Measurements from ENCODE around the gene RARRES2. TPM values are rescaled to one million over a fixed set of nuclear protein-coding genes. Genes with fewer than 3 reads are reported as not detected.
A peak's percentile ranks its signal among the peaks of the same experiment; 100 is the strongest.

Gene RARRES2
- polyA plus RNA-seq, 1 experiment, result 6.7 TPM

GRCh38 chr7:150340024-150340749 is 1.2 kb downstream of the RARRES2 start:
- 0 out of 2 replicates have a peak, but pooled peaks have one; percentile 7 for TF ChIP-seq CTCF (IDR thresholded peaks at IDR 0.05; ENCODE audit: low read depth, low read length)
- H3K27me3 ChIP-seq (ENCODE audit: control insufficient read depth, insufficient read depth, low read length), result peaks cover 38% of the 10 kb centered on the region
- CTCF ChIA-PET, result no interaction called here
- DNase-seq (ENCODE audit: low read depth, low spot score), result peak; percentile 21
- H3K9me3 ChIP-seq (ENCODE audit: control insufficient read depth, insufficient read depth, low read length), result peaks cover 10% of the 10 kb centered on the region
- H3K27ac ChIP-seq (ENCODE audit: low read depth, low read length), result no peak overlapping the region
- peak overlapping the region; percentile 46 for H3K4me3 ChIP-seq (ENCODE audit: low read depth, low read length)
- POLR2A ChIA-PET, result interaction anchor here (1.1 kb wide), 1 partner anchor 65 kb away, joined by 3 read pairs; a partner anchor contains a TSS

GRCh38 chr7:150339409-150339809 is 2.0 kb downstream of the RARRES2 start:
- TF ChIP-seq CTCF (IDR thresholded peaks at IDR 0.05; ENCODE audit: low read depth, low read length), result no peak
- ChIA-PET CTCF (no interaction called here), POLR2A (interaction anchor here (1.1 kb wide), 1 partner anchor 66 kb away, joined by 3 read pairs; a partner anchor contains a TSS)
- Histone ChIP-seq H3K9me3 (ENCODE audit: control insufficient read depth, insufficient read depth, low read length) (peaks cover 6% of the 10 kb centered on the region), H3K27me3 (ENCODE audit: control insufficient read depth, insufficient read depth, low read length) (peaks cover 35% of the 10 kb centered on the region), H3K4me3 (ENCODE audit: low read depth, low read length) (no peak overlapping the region), H3K27ac (ENCODE audit: low read depth, low read length) (no peak overlapping the region)
- no peak for DNase-seq (ENCODE audit: low read depth, low spot score)

- no peak for TF ChIP-seq CTCF (IDR thresholded peaks at IDR 0.05; ENCODE audit: low read depth, low read length)
- Histone ChIP-seq H3K4me3 (ENCODE audit: low read depth, low read length) (no peak overlapping the region), H3K27ac (ENCODE audit: low read depth, low read length) (no peak overlapping the region), H3K9me3 (ENCODE audit: control insufficient read depth, insufficient read depth, low read length) (no peaks in the 10 kb centered on the region; the same call in none of the 2 replicates), H3K27me3 (ENCODE audit: control insufficient read depth, insufficient read depth, low read length) (peaks cover 31% of the 10 kb centered on the region)
- ChIA-PET CTCF (interaction anchor here (1.5 kb wide), 1 partner anchor 17 kb away, joined by 7 read pairs; no protein-coding TSS in a partner anchor), POLR2A (no interaction called here)
- DNase-seq (ENCODE audit: low read depth, low spot score), result no peak
Observed at GRCh38 chr7:150338166-150338829, 3.1 kb downstream of the RARRES2 start.

DNA sequence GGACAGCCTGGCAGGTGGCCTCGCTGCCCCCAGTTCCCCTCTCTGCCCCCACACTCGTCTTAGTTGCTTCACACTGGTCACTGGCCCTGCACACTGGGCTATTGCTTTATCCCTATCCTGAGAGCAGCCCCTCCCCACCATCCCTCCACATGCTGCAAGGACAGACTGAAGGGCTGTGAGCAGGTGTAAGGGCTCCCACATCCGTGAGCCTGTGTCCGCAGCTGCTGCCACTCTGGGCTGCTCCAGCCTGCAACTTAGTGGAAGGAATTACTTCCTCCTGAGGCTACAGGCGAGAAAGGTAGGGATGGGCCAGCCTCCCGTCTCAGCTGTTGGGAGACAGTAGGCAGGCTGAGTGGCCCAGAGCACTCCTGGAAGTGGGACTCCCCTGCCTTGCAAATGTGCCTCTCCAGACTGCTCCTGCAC is 3.8 kb downstream of the RARRES2 start:
- H3K27ac ChIP-seq (ENCODE audit: low read depth, low read length), result no peak overlapping the region
- POLR2A ChIA-PET, result no interaction called here
- CTCF ChIA-PET, result interaction anchor here (1.5 kb wide), 1 partner anchor 18 kb away, joined by 7 read pairs; no protein-coding TSS in a partner anchor
- TF ChIP-seq CTCF (IDR thresholded peaks at IDR 0.05; ENCODE audit: low read depth, low read length), result no peak
- no peak for DNase-seq (ENCODE audit: low read depth, low spot score)
- peaks cover 25% of the 10 kb centered on the region for H3K27me3 ChIP-seq (ENCODE audit: control insufficient read depth, insufficient read depth, low read length)
- H3K9me3 ChIP-seq (ENCODE audit: control insufficient read depth, insufficient read depth, low read length), result no peaks in the 10 kb centered on the region; the same call in 1 of the 2 replicates
- H3K4me3 ChIP-seq (ENCODE audit: low read depth, low read length), result no peak overlapping the region

DNA sequence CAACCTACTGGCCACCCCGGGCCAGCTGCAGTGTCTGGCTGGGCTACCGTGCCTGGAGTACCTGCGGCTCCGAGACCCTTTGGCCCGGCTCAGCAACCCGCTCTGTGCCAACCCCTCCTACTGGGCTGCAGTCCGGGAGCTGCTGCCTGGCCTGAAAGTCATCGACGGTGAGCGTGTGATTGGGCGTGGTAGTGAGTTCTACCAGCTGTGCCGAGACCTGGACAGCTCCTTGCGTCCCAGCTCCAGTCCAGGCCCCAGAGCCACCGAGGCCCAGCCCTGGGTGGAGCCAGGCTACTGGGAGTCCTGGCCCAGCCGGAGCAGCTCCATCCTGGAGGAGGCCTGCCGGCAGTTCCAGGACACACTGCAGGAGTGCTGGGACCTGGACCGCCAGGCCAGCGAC is 4.2 kb downstream of the RARRES2 start:
- DNase-seq (ENCODE audit: low read depth, low spot score), result no peak
- CTCF ChIA-PET, result interaction anchor here (1.5 kb wide), 1 partner anchor 18 kb away, joined by 7 read pairs; no protein-coding TSS in a partner anchor
- no peak for TF ChIP-seq CTCF (IDR thresholded peaks at IDR 0.05; ENCODE audit: low read depth, low read length)

More for the DNA sequence above, 4.2 kb downstream of the RARRES2 start:
- Histone ChIP-seq H3K27ac (ENCODE audit: low read depth, low read length) (no peak overlapping the region), H3K4me3 (ENCODE audit: low read depth, low read length) (no peak overlapping the region), H3K27me3 (ENCODE audit: control insufficient read depth, insufficient read depth, low read length) (peaks cover 20% of the 10 kb centered on the region), H3K9me3 (ENCODE audit: control insufficient read depth, insufficient read depth, low read length) (no peaks in the 10 kb centered on the region; the same call in 1 of the 2 replicates)
- POLR2A ChIA-PET, result no interaction called here
